Suppressor macrophage (primary cell): ENCODE measurements around the gene CSF2RB.

Source experiments
- DNase-seq, 4 experiments: peaks; one replicate each; pipeline ENCODE4 v3.0.0-alpha.2; 2020 to 2022
- total RNA-seq, 17 experiments: gene quantifications; one replicate each; lab custom pipeline; 2026; ENCODE audit warnings: mixed read lengths in 6 of 17, inconsistent platforms in 3 of 17; lab: John Stamatoyannopoulos, UW

Gene CSF2RB
- 45.5 to 238 (median 78.9) reads per million in 17 experiments for total RNA-seq

DNA sequence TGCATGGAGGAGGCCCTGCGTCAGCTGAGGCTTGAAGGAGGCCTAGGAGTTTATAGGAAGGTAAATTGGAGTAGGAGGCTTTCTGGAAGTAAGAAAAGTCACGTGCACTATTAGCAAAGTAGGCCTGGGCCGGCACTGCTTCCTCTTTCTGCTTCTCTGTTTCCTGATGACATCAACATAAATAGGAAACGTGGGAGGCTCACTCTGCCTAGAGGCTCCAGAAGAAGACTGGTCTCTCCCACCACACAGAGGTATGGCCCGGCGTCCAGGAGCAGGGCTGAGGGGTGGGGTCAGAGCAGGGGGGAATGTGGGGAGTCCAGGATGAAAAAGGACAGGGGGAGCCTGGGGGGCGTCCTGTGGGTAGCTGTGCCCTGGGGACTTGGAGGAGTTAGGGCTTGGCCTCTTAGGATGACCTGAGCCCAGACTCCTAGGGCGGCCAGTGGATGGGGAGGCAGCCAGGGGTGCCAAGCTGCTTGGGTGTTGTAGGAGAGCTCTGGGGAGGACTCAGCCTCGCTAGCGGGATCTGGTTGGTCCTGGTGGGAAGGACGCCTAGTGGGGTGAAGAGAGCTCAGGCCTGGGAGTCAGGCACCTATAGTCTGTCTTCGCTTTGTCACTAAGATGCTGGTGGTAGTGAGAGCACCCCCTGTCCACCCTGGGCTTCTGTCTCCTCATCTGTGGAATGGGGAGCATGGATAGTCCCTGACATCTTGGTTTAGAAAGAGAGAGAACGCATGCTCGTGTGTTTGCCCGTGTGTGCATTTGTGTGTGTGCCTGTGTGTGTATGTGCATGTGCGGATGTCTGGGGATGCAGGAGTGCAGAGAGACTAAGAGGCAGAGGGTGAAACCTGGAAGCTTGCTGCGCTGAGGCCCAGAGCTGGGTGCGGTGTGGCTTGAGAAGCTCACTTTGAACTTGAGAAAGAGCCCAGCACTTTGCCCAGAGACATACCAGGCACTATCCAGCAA is at the start of gene CSF2RB:
TSS of gene CSF2RB (plus strand) at position 202 of the 963 bp plus-strand sequence. CDS start 8,580 bp downstream, outside the sequence.
- peak; percentile 90 to 96 (median 94) for DNase-seq

DNA sequence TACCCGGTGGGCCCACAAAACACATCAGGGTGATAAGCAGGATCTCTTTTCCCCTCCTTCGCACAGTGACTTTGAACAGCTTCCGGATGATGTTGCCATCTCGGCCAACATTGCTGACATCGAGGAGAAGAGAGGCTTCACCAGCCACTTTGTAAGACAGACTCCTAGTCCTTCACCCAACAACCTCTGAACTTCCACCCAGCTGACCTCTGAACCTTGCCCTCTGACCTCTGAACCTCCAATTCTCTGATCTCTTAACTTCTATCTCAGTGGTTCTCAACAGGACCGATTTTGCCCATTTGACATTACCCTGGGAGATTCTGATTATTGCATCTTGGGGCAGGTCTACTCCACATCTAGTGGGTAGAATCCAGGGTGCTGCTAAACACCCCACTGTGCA is 49.4 kb upstream of the CSF2RB start:
- peak in 2 of 4 experiments; percentile 9 to 28 for DNase-seq

DNA sequence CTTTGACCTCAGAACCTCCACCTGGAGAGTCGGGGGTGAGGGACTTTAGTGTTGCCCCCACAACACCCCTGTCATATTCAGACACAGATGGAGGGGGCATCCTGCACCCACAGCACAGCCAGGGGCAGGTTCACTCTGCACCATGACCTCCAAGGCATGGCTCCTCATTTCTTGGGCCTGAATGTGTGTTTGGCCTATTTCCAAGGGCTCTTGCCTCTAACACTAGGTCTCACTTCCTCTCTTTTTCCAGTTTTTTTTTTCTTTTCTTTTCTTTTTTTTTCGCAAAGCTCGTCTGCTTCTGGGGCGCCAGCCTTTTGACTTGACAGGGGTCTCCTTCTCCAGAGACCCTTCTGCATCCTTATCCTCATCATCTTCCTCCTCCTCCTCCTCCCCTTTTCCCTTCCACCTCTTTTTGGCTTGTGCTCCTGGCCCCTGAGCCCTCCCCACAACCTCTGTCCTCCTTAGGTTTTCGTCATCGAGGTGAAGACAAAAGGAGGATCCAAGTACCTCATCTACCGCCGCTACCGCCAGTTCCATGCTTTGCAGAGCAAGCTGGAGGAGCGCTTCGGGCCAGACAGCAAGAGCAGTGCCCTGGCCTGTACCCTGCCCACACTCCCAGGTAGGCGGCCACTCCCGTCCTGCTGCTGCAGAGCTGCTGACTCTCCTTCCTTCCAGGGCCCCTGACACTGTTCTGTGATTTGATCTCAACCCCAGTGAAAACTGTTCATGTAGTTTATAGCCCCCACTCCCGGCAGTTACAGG is 48.8 kb upstream of the CSF2RB start:
- peak; percentile 37 to 71 (median 60) for DNase-seq

DNA sequence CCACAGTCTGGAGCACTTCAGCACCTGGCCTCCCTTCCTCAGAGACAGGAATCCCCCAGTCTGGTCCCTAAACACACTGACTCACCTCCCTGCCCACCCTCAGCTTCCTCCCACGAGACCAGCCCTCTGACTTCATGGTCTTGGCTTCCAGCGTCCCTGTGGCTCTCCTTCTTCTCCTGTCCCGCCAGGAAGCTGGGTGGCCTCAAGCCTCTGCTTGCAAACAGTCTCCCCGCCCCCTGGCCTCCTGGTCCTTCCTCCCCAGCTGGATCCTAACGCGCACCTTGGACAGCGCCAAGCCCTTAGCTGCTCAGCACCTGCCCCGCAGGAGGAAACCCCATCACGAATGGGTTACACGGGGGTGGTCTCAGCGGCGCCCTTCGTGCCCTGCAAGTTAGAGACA is 48.1 kb upstream of the CSF2RB start:
- DNase-seq, result peak in 1 of 4 experiments; percentile 32

DNA sequence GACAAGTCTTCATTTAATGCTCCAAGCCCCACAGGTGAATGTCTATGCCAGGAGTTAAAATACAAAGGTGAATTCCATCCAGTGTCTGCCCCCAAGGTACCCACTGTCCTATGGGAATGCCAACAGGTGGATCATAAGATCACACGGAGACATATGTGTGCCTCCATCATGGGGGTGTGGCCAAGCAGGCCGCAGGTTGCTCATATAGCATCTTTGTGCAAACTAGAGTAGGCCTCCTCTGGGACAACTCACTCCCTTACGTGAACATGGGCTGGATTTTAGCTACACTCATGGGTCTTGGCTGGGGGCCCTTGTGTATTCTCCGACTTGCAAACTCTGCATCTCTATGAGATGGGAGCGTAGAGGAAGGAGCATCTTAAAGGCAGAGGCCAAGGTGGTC is 45.7 kb upstream of the CSF2RB start:
- no peak for DNase-seq

DNA sequence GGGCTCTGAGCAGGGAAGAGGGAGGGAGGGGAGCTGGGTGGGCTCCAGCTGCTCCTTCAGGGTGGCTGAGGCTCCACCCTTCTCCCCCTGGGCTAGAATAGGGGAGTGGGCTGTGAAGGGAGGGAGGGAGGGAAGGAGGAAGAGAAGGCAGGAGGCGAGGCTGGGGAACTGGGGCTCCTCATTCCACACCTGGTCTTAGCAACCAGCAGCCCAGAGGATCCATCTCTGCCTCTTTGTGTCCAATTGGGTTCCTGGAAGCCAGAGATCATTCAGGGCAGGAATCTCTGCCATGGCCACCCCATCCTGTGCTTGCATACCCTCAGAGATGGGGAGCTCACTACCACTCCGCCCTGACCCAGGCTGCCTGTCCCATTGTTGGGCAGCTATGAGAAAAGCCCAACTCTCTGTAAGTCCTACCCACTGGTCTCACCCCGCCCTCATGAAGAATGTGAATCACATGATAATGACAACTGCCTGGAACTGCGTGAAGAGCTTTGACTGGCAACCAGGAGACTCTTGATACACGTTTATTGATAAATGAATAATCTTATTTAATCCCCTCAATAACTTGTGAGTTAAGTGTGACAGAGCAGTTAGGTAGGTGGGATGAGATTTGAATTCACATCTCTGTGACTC is 44.8 kb upstream of the CSF2RB start:
- peak in 1 of 4 experiments; percentile 14 for DNase-seq

DNA sequence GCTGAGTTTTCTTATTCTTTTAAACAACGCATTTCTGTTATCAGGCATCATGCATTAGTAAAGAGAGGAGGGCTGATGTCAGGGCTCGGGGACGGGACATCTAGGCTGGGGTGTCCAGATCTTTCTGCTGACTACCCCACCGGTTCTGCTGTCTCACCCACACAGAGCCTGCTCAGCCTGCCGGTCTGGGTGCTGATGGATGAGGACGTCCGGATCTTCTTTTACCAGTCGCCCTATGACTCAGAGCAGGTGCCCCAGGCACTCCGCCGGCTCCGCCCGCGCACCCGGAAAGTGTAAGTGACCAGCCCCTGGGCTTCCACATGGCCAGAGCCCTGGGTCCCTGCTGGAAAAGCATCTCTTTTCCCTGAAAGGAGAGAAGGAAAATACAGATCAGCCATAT is 43.2 kb upstream of the CSF2RB start:
- no peak for DNase-seq

DNA sequence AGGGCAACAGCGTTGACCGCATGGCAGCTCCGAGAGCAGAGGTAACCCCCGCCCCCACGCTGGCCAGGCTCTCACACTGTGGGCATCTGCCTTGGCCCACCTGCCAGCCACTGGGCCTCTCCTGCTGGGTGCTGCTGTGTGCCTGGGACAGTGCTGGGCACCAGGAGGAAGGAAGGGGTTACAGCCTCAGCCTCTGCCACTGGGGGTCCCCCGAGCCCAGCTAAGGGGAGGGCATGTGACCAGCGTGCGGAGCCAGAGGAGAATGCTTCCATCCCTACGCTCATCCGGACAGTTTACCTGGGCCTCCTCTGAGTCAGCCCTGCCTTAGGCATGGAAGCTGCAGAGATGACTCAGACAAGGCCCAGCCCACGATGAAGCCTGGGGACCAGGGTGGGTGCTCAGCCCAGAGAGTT is 41.8 kb upstream of the CSF2RB start:
- DNase-seq, result no peak

DNA sequence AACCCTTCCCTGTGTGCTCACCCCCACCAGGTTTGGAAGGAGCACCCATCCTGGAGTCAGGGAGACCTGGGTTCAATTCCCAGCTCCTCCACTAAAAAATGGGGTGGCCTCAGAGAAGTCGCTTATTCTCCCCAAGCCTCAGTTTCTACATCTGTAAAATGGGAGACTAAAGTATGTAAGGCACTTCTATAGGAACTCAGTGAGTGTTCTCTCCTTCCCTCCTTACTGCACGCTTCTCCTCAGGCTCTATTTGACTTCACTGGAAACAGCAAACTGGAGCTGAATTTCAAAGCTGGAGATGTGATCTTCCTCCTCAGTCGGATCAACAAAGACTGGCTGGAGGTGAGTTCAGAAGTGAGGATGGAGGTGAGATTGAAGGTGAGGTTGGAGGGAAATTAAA is 41.3 kb upstream of the CSF2RB start:
- no peak for DNase-seq

DNA sequence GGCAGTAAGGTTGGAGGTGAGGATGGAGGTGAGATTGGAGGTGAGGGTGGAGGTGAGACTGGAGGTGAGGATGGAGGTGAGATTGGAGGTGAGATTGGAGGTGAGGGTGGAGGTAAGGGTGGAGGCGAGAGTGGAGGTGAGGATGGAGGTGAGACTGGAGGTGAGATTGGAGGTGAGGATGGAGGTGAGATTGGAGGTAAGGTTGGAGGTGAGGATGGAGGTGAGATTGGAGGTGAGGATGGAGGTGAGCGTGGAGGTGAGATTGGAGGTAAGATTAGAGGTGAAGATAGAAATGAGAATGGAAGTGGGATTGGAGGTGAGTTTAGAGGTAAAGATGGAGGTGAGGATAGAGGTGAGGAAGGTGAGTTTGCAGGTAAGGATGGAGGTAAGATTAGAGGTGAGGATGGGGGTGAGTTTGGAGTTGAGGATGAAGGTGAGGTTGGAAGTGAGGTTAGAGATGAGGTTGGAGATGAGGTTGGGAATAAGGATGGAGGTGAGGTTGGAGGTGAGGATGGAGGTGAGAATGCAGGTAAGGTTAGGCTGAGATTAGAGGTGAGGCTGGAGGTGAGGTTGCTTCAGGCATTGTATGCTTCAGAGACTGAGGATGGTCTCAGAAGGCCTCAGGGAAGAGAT is 40.4 kb upstream of the CSF2RB start:
- DNase-seq, result no peak

DNA sequence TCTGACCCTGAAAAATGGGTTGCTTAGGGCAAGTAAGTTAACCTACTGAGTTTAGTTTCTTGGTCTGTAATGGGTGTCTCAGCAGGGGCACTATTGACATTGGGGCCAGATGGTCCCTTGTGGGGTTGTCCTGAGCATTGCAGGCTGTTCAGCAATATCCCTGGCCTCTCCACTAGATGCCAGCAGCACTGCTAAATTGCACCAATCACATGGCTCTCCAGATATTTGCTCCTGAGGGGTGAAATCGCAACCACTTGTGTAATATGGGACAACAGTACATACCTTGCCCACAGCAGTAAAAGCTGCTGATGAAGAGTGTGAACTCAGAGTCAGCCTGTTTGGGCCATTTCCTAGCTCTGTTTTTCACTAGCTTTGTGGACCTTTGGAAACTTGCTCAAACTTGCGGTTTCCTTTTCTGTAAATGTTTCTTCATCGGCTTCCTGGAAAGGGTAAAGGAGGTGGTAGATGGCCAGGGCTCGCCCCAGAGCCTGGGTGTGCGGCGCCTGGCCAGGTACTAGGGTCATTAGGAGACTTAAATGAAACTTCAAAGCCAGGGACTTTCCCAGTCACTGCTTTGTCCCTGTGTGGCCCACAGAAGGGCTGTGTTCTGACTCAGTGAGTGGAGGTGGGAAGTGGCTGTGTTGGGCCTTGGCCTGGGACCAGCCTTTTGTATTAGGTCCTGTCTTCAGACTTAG is 39.7 kb upstream of the CSF2RB start:
- DNase-seq, result peak; percentile 52 to 68 (median 68)

DNA sequence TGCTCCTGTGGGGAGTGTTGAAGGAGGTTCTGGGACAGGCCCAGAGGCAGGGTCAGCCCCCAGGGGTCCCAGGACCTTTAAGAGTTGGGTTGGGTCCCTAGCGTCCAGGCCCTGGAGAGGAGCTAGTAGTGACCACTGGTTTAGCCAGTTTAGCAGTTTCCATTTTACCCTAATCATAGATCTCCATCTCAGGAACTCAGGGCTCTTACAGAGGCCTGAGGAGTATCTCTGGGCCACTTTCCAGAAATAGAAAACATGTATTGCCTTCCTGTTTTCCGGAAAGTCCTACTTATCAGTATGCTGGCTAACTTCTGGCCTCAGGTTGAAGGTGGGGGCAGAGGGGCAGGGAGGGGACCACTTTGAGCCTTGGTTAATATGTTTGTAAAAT is 39.1 kb upstream of the CSF2RB start:
- DNase-seq, result no peak

DNA sequence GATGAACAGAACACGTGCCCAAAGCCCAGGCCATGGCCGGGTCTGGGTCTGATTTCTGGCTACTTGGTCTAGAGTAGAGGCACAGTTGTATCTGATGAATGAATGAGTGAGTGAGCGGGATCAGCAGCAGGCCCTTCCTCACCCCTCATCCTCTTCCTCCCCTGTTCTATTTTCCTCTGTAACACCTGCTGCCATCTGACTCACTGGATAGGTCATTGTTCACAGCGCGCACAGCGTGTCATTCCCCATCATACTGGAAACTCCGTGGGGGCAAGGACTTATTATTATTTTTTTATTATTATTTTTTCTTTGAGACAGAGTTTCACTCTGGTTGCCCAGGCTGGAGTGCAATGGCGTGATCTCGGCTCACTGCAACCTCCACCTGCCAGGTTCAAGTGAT is 38.7 kb upstream of the CSF2RB start:
- DNase-seq, result no peak

DNA sequence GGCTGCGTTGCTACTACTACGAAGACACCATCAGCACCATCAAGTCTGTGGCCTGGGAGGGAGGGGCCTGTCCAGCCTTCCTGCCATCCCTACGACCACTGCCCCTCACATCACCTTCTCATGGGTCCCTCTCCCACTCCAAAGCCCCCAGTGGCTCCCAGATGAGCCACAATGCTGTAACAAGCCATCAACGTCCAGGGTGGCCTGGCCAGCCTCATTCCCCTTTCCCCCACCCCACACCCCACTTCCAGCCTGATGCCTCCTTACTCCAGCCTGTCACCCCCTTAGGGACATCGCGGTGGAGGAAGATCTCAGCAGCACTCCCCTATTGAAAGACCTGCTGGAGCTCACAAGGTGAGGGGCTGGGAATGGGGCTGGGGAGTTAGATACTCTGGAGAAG is 37.7 kb upstream of the CSF2RB start:
- DNase-seq, result no peak

DNA sequence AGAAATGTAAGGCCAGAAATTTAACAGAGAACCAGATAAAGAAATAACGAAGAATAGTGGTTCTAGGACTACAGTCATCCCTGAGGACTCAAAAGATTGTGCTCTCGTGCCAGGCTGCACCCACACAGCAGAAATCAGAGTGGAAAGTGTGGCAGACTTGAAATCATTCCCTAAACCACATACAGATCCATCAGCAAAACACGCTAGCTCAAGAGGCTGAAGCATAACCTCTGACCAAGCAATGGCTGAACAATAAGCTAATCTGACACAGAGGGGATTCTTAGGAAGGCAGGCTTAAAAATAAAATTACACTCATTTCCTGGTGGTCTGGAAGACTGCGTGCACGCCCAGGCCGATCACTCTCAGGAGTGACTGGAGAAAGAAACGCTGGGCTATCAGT is 33.7 kb upstream of the CSF2RB start:
- no peak for DNase-seq

DNA sequence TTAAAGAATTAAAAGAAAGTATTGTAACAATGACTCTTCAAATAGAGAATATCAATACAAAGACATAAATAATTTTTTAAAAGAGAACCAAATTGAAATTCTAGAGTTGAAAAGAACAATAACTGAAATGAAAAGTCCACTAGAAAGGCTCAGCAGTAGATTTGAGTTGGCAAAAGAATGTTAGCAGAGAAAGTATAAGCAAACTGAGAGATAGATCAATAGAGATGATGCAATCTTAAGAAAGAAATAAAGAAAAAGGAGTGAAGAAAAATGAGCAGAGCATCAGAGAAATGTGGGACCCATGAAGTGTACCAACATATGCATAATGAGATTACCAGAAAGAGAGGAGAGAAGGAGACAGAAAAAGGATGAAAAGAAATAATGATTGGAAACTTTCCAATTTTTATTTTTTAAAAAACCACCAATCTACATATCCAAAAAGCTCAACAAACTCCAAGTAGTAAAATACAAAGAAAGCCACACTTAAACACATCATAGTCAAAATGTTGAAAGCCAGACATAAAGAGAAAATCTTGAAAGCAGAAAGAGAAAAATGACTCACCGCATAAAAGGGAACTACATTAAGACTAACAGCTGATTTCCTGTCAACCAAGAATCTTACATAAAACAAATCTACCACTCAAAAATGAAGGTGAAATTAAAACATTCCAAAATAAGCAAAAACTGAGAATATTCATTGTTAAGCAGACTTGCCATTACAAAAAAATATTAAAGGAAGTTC is 31.8 kb upstream of the CSF2RB start:
- DNase-seq, result peak in 2 of 4 experiments; percentile 72 to 75

DNA sequence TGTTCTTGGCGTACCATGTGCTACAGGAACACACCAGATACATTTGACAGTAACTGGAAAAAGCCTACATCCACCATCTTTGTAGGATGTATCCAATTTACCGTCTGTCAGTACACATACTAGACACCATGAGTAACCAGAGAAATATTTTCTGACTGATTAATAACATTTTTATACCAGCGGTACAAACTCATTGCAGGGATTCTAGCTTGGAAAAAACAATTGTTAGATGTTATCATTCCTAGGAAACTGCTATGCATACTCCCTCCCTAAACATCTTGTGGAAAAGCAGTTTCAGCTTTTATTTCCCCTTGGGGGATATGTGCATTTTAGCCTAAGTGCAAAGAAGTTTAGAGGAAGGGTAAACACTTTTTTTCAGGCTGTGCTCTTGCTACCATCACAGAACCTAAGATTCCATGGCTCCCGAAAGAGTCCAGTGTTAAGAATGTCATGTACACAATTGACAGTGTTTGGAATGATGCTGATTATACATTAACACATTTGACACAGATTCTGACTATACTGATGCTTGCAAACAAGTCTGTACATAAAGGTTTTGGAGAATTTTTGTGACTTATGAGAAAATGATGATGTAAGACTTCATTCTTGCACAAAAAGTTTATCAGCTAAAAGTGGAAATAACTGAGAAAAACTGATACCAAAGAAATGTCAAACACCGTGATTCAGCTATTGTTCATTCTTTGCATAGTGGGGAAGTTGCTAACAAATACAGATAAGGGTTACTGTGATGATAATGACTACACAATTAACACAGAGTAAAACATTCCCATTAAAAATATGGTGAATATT is 28.9 kb upstream of the CSF2RB start:
- DNase-seq, result peak in 2 of 4 experiments; percentile 43 to 56

DNA sequence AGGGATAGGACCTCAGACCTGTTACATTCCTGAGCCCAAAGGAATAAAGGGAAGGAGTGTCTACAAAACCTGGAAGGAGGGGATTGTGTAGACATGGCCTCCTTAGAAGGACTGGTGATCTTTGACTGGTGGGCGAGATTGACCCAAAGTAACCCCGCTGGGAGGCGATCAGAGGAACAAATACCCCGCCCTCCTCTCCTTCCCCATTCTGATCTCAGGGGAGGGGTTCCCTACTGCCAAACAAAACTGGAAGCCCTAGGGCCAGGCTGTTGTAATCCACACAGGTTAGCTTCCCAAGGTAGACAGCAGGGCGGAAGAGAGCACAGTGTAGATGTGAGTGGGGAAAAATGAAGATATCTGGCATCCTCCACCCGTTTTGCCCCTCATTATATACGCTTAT is 28.0 kb upstream of the CSF2RB start:
- DNase-seq, result peak; percentile 58 to 81 (median 74)

DNA sequence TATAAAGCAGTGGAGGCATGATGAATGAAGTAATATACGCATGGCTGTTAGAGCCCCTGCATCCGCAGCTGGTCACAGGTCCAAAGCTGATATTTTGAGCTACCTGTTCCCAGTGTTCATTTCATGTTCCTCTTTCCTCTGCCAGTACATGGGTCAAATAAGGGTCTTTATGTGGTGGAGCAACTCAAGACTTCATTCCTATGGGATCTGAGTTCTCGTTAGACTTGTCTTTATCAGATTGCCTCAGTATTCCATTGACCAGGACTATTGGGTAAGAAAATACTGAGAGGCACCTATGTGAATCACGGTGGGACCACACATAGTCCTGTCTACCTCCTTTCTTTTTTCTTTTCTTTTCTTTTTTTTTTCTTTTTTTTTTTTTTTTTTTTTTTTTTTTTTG is 27.4 kb upstream of the CSF2RB start:
- DNase-seq, result no peak

DNA sequence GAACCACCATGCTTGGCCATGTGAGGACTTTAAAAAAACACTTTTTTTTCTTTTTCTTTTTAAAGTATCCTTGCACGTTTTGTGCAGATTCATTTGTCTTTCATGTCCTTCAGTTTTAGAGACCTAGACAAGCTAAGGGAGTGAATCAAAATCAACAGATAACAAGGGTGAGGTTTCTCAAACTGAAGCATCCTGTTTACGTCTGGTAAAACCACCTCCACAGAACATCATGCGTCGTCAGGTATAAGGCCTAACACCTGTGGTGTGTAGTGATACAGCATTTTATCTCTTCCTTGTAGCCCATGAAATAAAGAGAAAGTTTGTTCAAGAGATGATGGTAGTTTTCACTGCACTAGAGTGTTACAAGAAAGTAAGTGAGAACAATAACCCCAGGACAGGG is 26.3 kb upstream of the CSF2RB start:
- DNase-seq, result no peak
